GM12801 (cell line): ENCODE data around the gene SYNGR3.

Source experiments
- CTCF ChIP-seq: IDR thresholded peaks from one replicate; pipeline ENCODE4 v1.5.1; 2011; ENCODE audit warnings: control low read depth; ENCODE audit not compliant: insufficient read length; ENCODE audit errors: extremely low read depth

The SYNGR3 gene

GRCh38 chr16:2042986-2043666, 53.4 kb downstream of the SYNGR3 start:
- no peak for TF ChIP-seq CTCF
